SK-N-SH (cell line): ENCODE data around the gene P2RX2. TPM values are rescaled to one million over a fixed set of nuclear protein-coding genes. Genes with fewer than 3 reads are reported as not detected.

ENCODE experiments used
- CTCF ChIA-PET: fragments of 300-600, 350-600 bp; formaldehyde crosslinking; extraction: SDS; loops from one replicate; lab custom pipeline; 2021; lab: Yijun Ruan, JAX
- POLR2A ChIA-PET: fragments of 350-600 bp; sonication (Branson Sonifier 250); formaldehyde crosslinking; extraction: SDS; loops from one replicate; lab custom pipeline; 2020; ENCODE audit warnings: antibody characterized with exemption, inconsistent platforms; lab: Yijun Ruan, JAX
- DNase-seq: peaks from one replicate; pipeline ENCODE4 v3.0.0; 2012
- H2AFZ ChIP-seq: fragments of 200-600 bp; sonication (generic); 2 replicates; pipeline ENCODE4 v1.8.1; 2016; ENCODE audit warnings: antibody characterized with exemption, mild to moderate bottlenecking, low read depth
- H3F3A ChIP-seq: fragments of 200-600 bp; sonication (generic); replicated peaks from 2 replicates; pipeline ENCODE3; 2016; ENCODE audit warnings: antibody characterized with exemption, mild to moderate bottlenecking; ENCODE audit not compliant: insufficient read depth
- H3K27ac ChIP-seq, 2 experiments: fragments of 200-500 bp in 1 of 2; fragments of 200-600 bp in 1 of 2; sonication (Bioruptor generic) in 1 of 2; sonication (generic), shearing (Covaris generic) in 1 of 2; 2 replicates each; pipeline versions ENCODE4 v1.5.1 to v1.6.1; 2014 to 2016; ENCODE audit warnings: low read depth in 2 of 2, inconsistent platforms in 1 of 2, low read length in 1 of 2, mild to moderate bottlenecking in 1 of 2, mixed read lengths in 1 of 2
- H3K27me3 ChIP-seq: fragments of 200-600 bp; sonication (generic), shearing (Covaris generic); 2 replicates; pipeline ENCODE4 v1.6.1; 2016; ENCODE audit warnings: mixed run types; ENCODE audit not compliant: insufficient read depth
- H3K36me3 ChIP-seq, 2 experiments: fragments of 200-500 bp in 1 of 2; fragments of 200-600 bp in 1 of 2; sonication (Bioruptor generic) in 1 of 2; sonication (generic) in 1 of 2; replicated peaks in 1 of 2; 2 replicates each; pipeline versions ENCODE3 to v1.5.1; 2014 to 2016; ENCODE audit warnings: low read length in 1 of 2, mild to moderate bottlenecking in 1 of 2; ENCODE audit not compliant: insufficient read depth in 2 of 2, control insufficient read depth in 1 of 2
- H3K4me1 ChIP-seq, 2 experiments: fragments of 200-500 bp in 1 of 2; fragments of 200-600 bp in 1 of 2; sonication (Bioruptor generic) in 1 of 2; sonication (generic), shearing (Covaris generic) in 1 of 2; 2 replicates each; pipeline versions ENCODE4 v1.5.1 to v1.6.1; 2014 to 2016; ENCODE audit warnings: low read depth in 1 of 2, low read length in 1 of 2, mixed run types in 1 of 2; ENCODE audit not compliant: insufficient read depth in 2 of 2, control insufficient read depth in 1 of 2
- H3K4me2 ChIP-seq: fragments of 200-600 bp; sonication (generic), shearing (Covaris generic); 2 replicates; pipeline ENCODE4 v1.6.1; 2017; ENCODE audit warnings: mixed run types
- H3K4me3 ChIP-seq, 2 experiments: fragments of 200-500 bp in 1 of 2; fragments of 200-600 bp in 1 of 2; sonication (Bioruptor generic) in 1 of 2; sonication (generic), shearing (Covaris generic) in 1 of 2; 2 replicates each; pipeline versions ENCODE4 v1.5.1 to v1.8.1; 2014 to 2016; ENCODE audit warnings: low read depth in 2 of 2, inconsistent platforms in 1 of 2, low read length in 1 of 2, mild to moderate bottlenecking in 1 of 2, mixed read lengths in 1 of 2, moderate library complexity in 1 of 2
- H3K79me2 ChIP-seq: fragments of 200-600 bp; sonication (generic); 2 replicates; pipeline ENCODE4 v1.8.1; 2017; ENCODE audit warnings: mild to moderate bottlenecking; ENCODE audit not compliant: insufficient read depth
- H3K9ac ChIP-seq: fragments of 200-600 bp; sonication (generic); 2 replicates; pipeline ENCODE4 v1.6.1; 2017; ENCODE audit warnings: mixed run types
- H3K9me2 ChIP-seq: fragments of 200-600 bp; sonication (generic); 2 replicates; pipeline ENCODE4 v1.6.1; 2017; ENCODE audit warnings: mixed run types
- H3K9me3 ChIP-seq: fragments of 200-600 bp; sonication (generic); 2 replicates; pipeline ENCODE4 v1.6.1; 2017; ENCODE audit warnings: mixed run types, mild to moderate bottlenecking, moderate library complexity
- H4K20me1 ChIP-seq: fragments of 200-600 bp; sonication (generic); 2 replicates; pipeline ENCODE4 v1.6.1; 2017; ENCODE audit warnings: mild to moderate bottlenecking, mixed run types; ENCODE audit not compliant: insufficient read depth
- CHD2 ChIP-seq: fragments of 150-350 bp; IDR thresholded peaks from 2 replicates; pipeline ENCODE4 v1.6.1; 2018; ENCODE audit warnings: low read length; ENCODE audit not compliant: partially characterized antibody
- CTCF ChIP-seq: fragments of 200-600 bp; sonication (generic); IDR thresholded peaks from 2 replicates; pipeline ENCODE4 v1.6.1; 2017; ENCODE audit warnings: antibody characterized with exemption, mild to moderate bottlenecking, moderate library complexity
- ELF1 ChIP-seq: IDR thresholded peaks from 2 replicates; pipeline ENCODE4 v1.4.0; 2012
- EP300 ChIP-seq, 2 experiments: IDR thresholded peaks; 2 replicates each; pipeline versions ENCODE4 v1.4.0 to v1.6.1; 2012; ENCODE audit warnings: borderline replicate concordance in 1 of 2, low read depth in 1 of 2, low read length in 1 of 2
- EZH2phosphoT487 ChIP-seq: fragments of 200-600 bp; sonication (generic); IDR thresholded peaks from 2 replicates; pipeline ENCODE4 v1.6.1; 2017; ENCODE audit warnings: low read depth, mixed run types, mild to moderate bottlenecking, antibody characterized with exemption, moderate library complexity, borderline replicate concordance
- FOXJ3 ChIP-seq: sonication (generic); formaldehyde crosslinking; IDR thresholded peaks from 2 replicates; pipeline ENCODE4 v1.5.1; 2020; ENCODE audit warnings: mild to moderate bottlenecking, missing genetic modification reagents
- FOXM1 ChIP-seq: IDR thresholded peaks from 2 replicates; pipeline ENCODE4 v1.4.0; 2012; ENCODE audit warnings: low read depth, mild to moderate bottlenecking
- JUND ChIP-seq: IDR thresholded peaks from 2 replicates; pipeline ENCODE4 v1.4.0; 2012
- MEF2A ChIP-seq: IDR thresholded peaks from 2 replicates; pipeline ENCODE4 v1.4.0; 2012; ENCODE audit warnings: low read depth, borderline replicate concordance
- MXI1 ChIP-seq: IDR thresholded peaks from 2 replicates; pipeline ENCODE4 v1.6.1; 2012; ENCODE audit warnings: mild to moderate bottlenecking, low read depth, low read length, improper control_type of control experiment
- NRF1 ChIP-seq: IDR thresholded peaks from 2 replicates; pipeline ENCODE4 v1.6.1; 2012; ENCODE audit warnings: low read depth, mild to moderate bottlenecking, low read length
- POLR2AphosphoS5 ChIP-seq: IDR thresholded peaks from 2 replicates; pipeline ENCODE4 v1.6.1; 2012; ENCODE audit warnings: low read depth, low read length
- RAD21 ChIP-seq: IDR thresholded peaks from 2 replicates; pipeline ENCODE4 v1.6.1; 2012; ENCODE audit warnings: mild to moderate bottlenecking, low read length
- RCOR1 ChIP-seq: fragments of 150-350 bp; IDR thresholded peaks from 2 replicates; pipeline ENCODE4 v1.6.1; 2017; ENCODE audit warnings: antibody characterized with exemption, low read length
- RFX5 ChIP-seq: IDR thresholded peaks from 2 replicates; pipeline ENCODE4 v1.6.1; 2012; ENCODE audit warnings: mild to moderate bottlenecking, improper control_type of control experiment, low read length
- RXRA ChIP-seq: IDR thresholded peaks from 2 replicates; pipeline ENCODE4 v1.4.0; 2012; ENCODE audit warnings: low read depth, mild to moderate bottlenecking, borderline replicate concordance
- SIN3A ChIP-seq: IDR thresholded peaks from 2 replicates; pipeline ENCODE4 v1.6.1; 2012; ENCODE audit warnings: low read depth, mild to moderate bottlenecking, low read length, moderate library complexity, borderline replicate concordance
- TCF12 ChIP-seq: IDR thresholded peaks from 2 replicates; pipeline ENCODE4 v1.4.0; 2012
- TEAD4 ChIP-seq: IDR thresholded peaks from 2 replicates; pipeline ENCODE4 v1.4.0; 2012; ENCODE audit warnings: mild to moderate bottlenecking, borderline replicate concordance; ENCODE audit not compliant: insufficient read depth
- USF2 ChIP-seq: fragments of 150-350 bp; IDR thresholded peaks from 2 replicates; pipeline ENCODE4 v1.6.1; 2017; ENCODE audit warnings: antibody characterized with exemption, low read length, low read depth, borderline replicate concordance
- YY1 ChIP-seq: IDR thresholded peaks from 2 replicates; pipeline ENCODE4 v1.4.0; 2012; ENCODE audit warnings: low read depth, mild to moderate bottlenecking
- WGBS: methylation state at CpG from one replicate; pipeline ENCODE4 v1.1.6; 2017; ENCODE audit warnings: low lambda C conversion rate; 5-methylcytosine and 5-hydroxymethylcytosine counted together
- polyA plus RNA-seq, 3 experiments: library from polyadenylated mRNA; depleted of rRNA; stranded (reverse); fragments of >200 nt; gene quantifications; 2 replicates each; pipeline ENCODE4 v1.2.3, GENCODE V29; 2012
- TF ChIP-seq, protein P1 (sequence below): IDR thresholded peaks from 2 replicates; pipeline ENCODE4 v1.4.0; 2012; ENCODE audit warnings: low read depth, borderline replicate concordance
- TF ChIP-seq, protein P2 (sequence below): fragments of 150-350 bp; IDR thresholded peaks from 2 replicates; pipeline ENCODE4 v1.6.1; 2016; ENCODE audit warnings: mild to moderate bottlenecking, low read depth, low read length
- TF ChIP-seq, protein P3 (sequence below): IDR thresholded peaks from 2 replicates; pipeline ENCODE4 v1.4.0; 2012; ENCODE audit warnings: low read depth

The P2RX2 gene
- polyA plus RNA-seq, 1 of the 3 experiments (the other 2 are of a cell fraction): 0.03 TPM

- CTCF ChIA-PET: interaction anchor here (1.8 kb wide), 1 partner anchor 8 kb away, joined by 11 read pairs; no protein-coding TSS in a partner anchor
- Histone ChIP-seq H3K27ac (no peak overlapping the region), H3K4me1 (no peaks in the 10 kb centered on the region), H3K9me2 (no peaks in the 10 kb centered on the region), H3K4me2 (no peak overlapping the region), H4K20me1 (no peaks in the 10 kb centered on the region), H3K79me2 (no peaks in the 10 kb centered on the region), H3K36me3 (peaks cover 7 to 19% of the 10 kb centered on the region in 2 experiments), H3F3A (no peaks in the 10 kb centered on the region), H3K9me3 (no peaks in the 10 kb centered on the region), H3K27me3 (no peaks in the 10 kb centered on the region), H3K4me3 (no peak overlapping the region), H3K9ac (no peak overlapping the region), H2AFZ (no peak overlapping the region)
- TF ChIP-seq TEAD4 (no peak), EZH2phosphoT487 (no peak), RXRA (no peak), POLR2AphosphoS5 (no peak), ELF1 (no peak), SIN3A (no peak), TCF12 (no peak)
- POLR2A ChIA-PET: no interaction called here
- WGBS: 97% methylated on average over 7 of the region's 7 CpGs
- DNase-seq: no peak
These were observed 28.3 kb downstream of the P2RX2 start for GRCh38 chr12:132646850-132647249.

DNA sequence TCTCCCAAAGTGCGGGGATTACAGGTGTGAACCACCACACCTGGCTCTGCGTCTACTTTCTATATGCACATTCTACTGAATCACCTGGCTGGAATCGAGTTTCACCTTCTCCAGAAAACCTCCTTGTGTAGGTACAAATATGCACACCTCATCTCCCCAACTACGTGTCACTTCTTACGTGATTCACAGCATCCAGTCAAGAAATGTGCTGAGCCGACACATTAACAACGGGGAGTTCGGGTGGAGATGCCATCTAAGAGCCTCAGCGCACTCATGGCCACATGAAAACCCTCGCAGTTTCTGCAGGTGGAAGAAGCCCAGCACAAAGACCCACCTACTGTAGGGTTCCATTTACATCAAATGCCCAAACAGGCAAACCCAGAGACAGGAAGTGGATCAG, 29.3 kb downstream of the P2RX2 start:
- Histone ChIP-seq H3K4me2 (no peak overlapping the region), H2AFZ (no peak overlapping the region), H3K79me2 (no peaks in the 10 kb centered on the region), H3K36me3 (peaks cover 11 to 15% of the 10 kb centered on the region in 2 experiments), H4K20me1 (no peaks in the 10 kb centered on the region), H3K9me2 (no peaks in the 10 kb centered on the region), H3K4me1 (no peaks in the 10 kb centered on the region), H3F3A (no peaks in the 10 kb centered on the region), H3K27me3 (no peaks in the 10 kb centered on the region), H3K27ac (no peak overlapping the region), H3K9me3 (no peaks in the 10 kb centered on the region), H3K4me3 (no peak overlapping the region), H3K9ac (no peak overlapping the region)
- CTCF ChIA-PET: interaction anchor here (1.7 to 1.8 kb wide), 2 partner anchors 9 to 48 kb away, joined by 3 to 11 read pairs; no protein-coding TSS in a partner anchor
- 97% methylated on average over 10 of the region's 10 CpGs for WGBS
- POLR2A ChIA-PET: no interaction called here
- TF ChIP-seq JUND: no peak
- TF ChIP-seq CHD2: no peak
- TF ChIP-seq, protein P1, sequence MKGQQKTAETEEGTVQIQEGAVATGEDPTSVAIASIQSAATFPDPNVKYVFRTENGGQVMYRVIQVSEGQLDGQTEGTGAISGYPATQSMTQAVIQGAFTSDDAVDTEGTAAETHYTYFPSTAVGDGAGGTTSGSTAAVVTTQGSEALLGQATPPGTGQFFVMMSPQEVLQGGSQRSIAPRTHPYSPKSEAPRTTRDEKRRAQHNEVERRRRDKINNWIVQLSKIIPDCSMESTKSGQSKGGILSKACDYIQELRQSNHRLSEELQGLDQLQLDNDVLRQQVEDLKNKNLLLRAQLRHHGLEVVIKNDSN: no peak
- TF ChIP-seq NRF1: no peak
- no peak for TF ChIP-seq POLR2AphosphoS5
- no peak for TF ChIP-seq MXI1
- TF ChIP-seq TEAD4: no peak
- no peak for TF ChIP-seq SIN3A
- TF ChIP-seq, protein P2, sequence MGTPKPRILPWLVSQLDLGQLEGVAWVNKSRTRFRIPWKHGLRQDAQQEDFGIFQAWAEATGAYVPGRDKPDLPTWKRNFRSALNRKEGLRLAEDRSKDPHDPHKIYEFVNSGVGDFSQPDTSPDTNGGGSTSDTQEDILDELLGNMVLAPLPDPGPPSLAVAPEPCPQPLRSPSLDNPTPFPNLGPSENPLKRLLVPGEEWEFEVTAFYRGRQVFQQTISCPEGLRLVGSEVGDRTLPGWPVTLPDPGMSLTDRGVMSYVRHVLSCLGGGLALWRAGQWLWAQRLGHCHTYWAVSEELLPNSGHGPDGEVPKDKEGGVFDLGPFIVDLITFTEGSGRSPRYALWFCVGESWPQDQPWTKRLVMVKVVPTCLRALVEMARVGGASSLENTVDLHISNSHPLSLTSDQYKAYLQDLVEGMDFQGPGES: no peak
- no peak for TF ChIP-seq FOXM1
- no peak for TF ChIP-seq MEF2A
- TF ChIP-seq EP300 (IDR thresholded peaks at IDR 0.05; ENCODE audit: borderline replicate concordance in 1 of 2, low read depth in 1 of 2, low read length in 1 of 2): no peak
- TF ChIP-seq USF2: no peak
- TF ChIP-seq, protein P3, sequence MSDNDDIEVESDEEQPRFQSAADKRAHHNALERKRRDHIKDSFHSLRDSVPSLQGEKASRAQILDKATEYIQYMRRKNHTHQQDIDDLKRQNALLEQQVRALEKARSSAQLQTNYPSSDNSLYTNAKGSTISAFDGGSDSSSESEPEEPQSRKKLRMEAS: no peak
- TF ChIP-seq YY1: no peak
- no peak for TF ChIP-seq FOXJ3 (CRISPR knock-in tag)
- no peak for TF ChIP-seq RFX5
- TF ChIP-seq CTCF: no peak
- no peak for TF ChIP-seq RCOR1
- TF ChIP-seq RAD21: no peak
- no peak for DNase-seq
